Measurements from ENCODE around the gene DLEC1. TPM values are rescaled to one million over a fixed set of nuclear protein-coding genes. Genes with fewer than 3 reads are reported as not detected.

The DLEC1 gene
- total RNA-seq (2014; rRNA removed; shearing (Covaris generic)) (not detected in 2 replicates), polyA plus RNA-seq (2016; fragmentation: Nextera tagmentation; extraction: Ambion mirVana) (0.15 TPM in 1 of 2 replicates, not detected in the other)

- no peak for TF ChIP-seq EZH2 (IDR thresholded peaks at IDR 0.05; ENCODE audit: insufficient read depth, poor library complexity, severe bottlenecking)
- no peak for TF ChIP-seq EZH2phosphoT487 (IDR thresholded peaks at IDR 0.05; ENCODE audit: insufficient read depth, low read depth)
- Histone ChIP-seq H4K20me1 (ENCODE audit: insufficient read depth) (no peaks in the 10 kb centered on the region), H3K4me2 (ENCODE audit: unreplicated experiment) (no peak within 1 kb of the TSS), H3K9me2 (ENCODE audit: insufficient read depth) (no peaks in the 10 kb centered on the region), H3F3A (ENCODE audit: insufficient read depth) (peaks cover 8% of the 10 kb centered on the region; the same call in 1 of the 2 replicates), H2AFZ (no peak within 1 kb of the TSS), H3K4me1 (ENCODE audit: insufficient read depth) (no peaks in the 10 kb centered on the region), H3K4me3 (no peak within 1 kb of the TSS), H3K36me3 (ENCODE audit: low read depth) (no peaks in the 10 kb centered on the region), H3K9ac (no peak within 1 kb of the TSS), H3K9me3 (ENCODE audit: low read depth) (no peaks in the 10 kb centered on the region), H3K27ac (no peak within 1 kb of the TSS), H3K79me2 (ENCODE audit: insufficient read depth) (no peaks in the 10 kb centered on the region), H3K27me3 (replicated peaks; ENCODE audit: insufficient read depth) (no peaks in the 10 kb centered on the region; the same call in 1 of the 2 replicates)
- 31% methylated on average over 66 to 67 of the region's 67 CpGs for WGBS, 2 experiments (ENCODE audit: low coverage in 1 of 2, low lambda C conversion rate in 2 of 2, missing lambda C conversion rate in 2 of 2)
- in situ Hi-C loops (cut with MboI), result no loop called here
- DNase-seq, result no peak
These were observed at the start of gene DLEC1 for GRCh38 chr3:38039101-38039898. Gene DLEC1 (plus strand): TSS chr3:38039208. CDS start chr3:38039226, 18 bp downstream.

- Histone ChIP-seq H3F3A (ENCODE audit: insufficient read depth) (peaks cover 9% of the 10 kb centered on the region; the same call in 1 of the 2 replicates), H3K27me3 (replicated peaks; ENCODE audit: insufficient read depth) (no peaks in the 10 kb centered on the region), H4K20me1 (ENCODE audit: insufficient read depth) (no peaks in the 10 kb centered on the region), H3K9ac (no peak overlapping the region), H3K4me2 (ENCODE audit: unreplicated experiment) (no peak overlapping the region), H3K79me2 (ENCODE audit: insufficient read depth) (no peaks in the 10 kb centered on the region), H3K4me3 (no peak overlapping the region), H3K9me2 (ENCODE audit: insufficient read depth) (no peaks in the 10 kb centered on the region), H3K4me1 (ENCODE audit: insufficient read depth) (peaks cover 8% of the 10 kb centered on the region; the same call in 1 of the 2 replicates), H3K36me3 (ENCODE audit: low read depth) (no peaks in the 10 kb centered on the region), H3K27ac (no peak overlapping the region), H2AFZ (no peak overlapping the region), H3K9me3 (ENCODE audit: low read depth) (no peaks in the 10 kb centered on the region)
- TF ChIP-seq EZH2 (IDR thresholded peaks at IDR 0.05; ENCODE audit: insufficient read depth, poor library complexity, severe bottlenecking) (no peak), EZH2phosphoT487 (IDR thresholded peaks at IDR 0.05; ENCODE audit: insufficient read depth, low read depth) (no peak)
- no peak for DNase-seq
- 86 to 93% methylated on average over 7 of the region's 7 CpGs for WGBS, 2 experiments (ENCODE audit: low coverage in 1 of 2, low lambda C conversion rate in 2 of 2, missing lambda C conversion rate in 2 of 2)
- in situ Hi-C loops (cut with MboI), result no loop called here
These were observed 49.1 kb upstream of the DLEC1 start for GRCh38 chr3:37989821-37990480.

- in situ Hi-C loops (cut with MboI), result no loop called here
- no peaks in the 10 kb centered on the region for H3K36me3 ChIP-seq (ENCODE audit: low read depth)
- H3K79me2 ChIP-seq (ENCODE audit: insufficient read depth), result no peaks in the 10 kb centered on the region
- H3K9me3 ChIP-seq (ENCODE audit: low read depth), result no peaks in the 10 kb centered on the region
- H3K4me2 ChIP-seq (ENCODE audit: unreplicated experiment), result no peak within 1 kb of the TSS
- H2AFZ ChIP-seq, result no peak within 1 kb of the TSS
- peaks cover 10% of the 10 kb centered on the region; the same call in 1 of the 2 replicates for H3K4me1 ChIP-seq (ENCODE audit: insufficient read depth)
- DNase-seq, result no peak
- H4K20me1 ChIP-seq (ENCODE audit: insufficient read depth), result no peaks in the 10 kb centered on the region
- H3K9ac ChIP-seq, result no peak within 1 kb of the TSS
- no peaks in the 10 kb centered on the region for H3K27me3 ChIP-seq (replicated peaks; ENCODE audit: insufficient read depth)
- whole genome bisulfite sequencing, 2 experiments (ENCODE audit: low coverage in 1 of 2, low lambda C conversion rate in 2 of 2, missing lambda C conversion rate in 2 of 2), result 82 to 84% methylated on average over 9 to 10 of the region's 10 CpGs
- H3K27ac ChIP-seq, result no peak within 1 kb of the TSS
- H3K4me3 ChIP-seq, result no peak within 1 kb of the TSS
- peaks cover 9% of the 10 kb centered on the region; the same call in 1 of the 2 replicates for H3F3A ChIP-seq (ENCODE audit: insufficient read depth)
- H3K9me2 ChIP-seq (ENCODE audit: insufficient read depth), result no peaks in the 10 kb centered on the region
- TF ChIP-seq EZH2phosphoT487 (IDR thresholded peaks at IDR 0.05; ENCODE audit: insufficient read depth, low read depth), result no peak
- no peak for TF ChIP-seq EZH2 (IDR thresholded peaks at IDR 0.05; ENCODE audit: insufficient read depth, poor library complexity, severe bottlenecking)
These were observed 48.5 kb upstream of the DLEC1 start, which contains the start of gene VILL for GRCh38 chr3:37990527-37990926. Gene VILL (plus strand): TSS chr3:37990786. CDS start chr3:37993673, 2,887 bp downstream.

GRCh38 chr3:37991109-37991508, 47.9 kb upstream of the DLEC1 start:
- Histone ChIP-seq H3F3A (ENCODE audit: insufficient read depth) (peaks cover 9% of the 10 kb centered on the region; the same call in 1 of the 2 replicates), H3K4me1 (ENCODE audit: insufficient read depth) (peaks cover 10% of the 10 kb centered on the region; the same call in 1 of the 2 replicates), H3K9me2 (ENCODE audit: insufficient read depth) (no peaks in the 10 kb centered on the region), H3K27ac (no peak overlapping the region), H3K9me3 (ENCODE audit: low read depth) (no peaks in the 10 kb centered on the region), H3K27me3 (replicated peaks; ENCODE audit: insufficient read depth) (no peaks in the 10 kb centered on the region), H3K79me2 (ENCODE audit: insufficient read depth) (no peaks in the 10 kb centered on the region), H3K4me2 (ENCODE audit: unreplicated experiment) (no peak overlapping the region), H3K4me3 (no peak overlapping the region), H3K9ac (no peak overlapping the region), H3K36me3 (ENCODE audit: low read depth) (no peaks in the 10 kb centered on the region), H4K20me1 (ENCODE audit: insufficient read depth) (no peaks in the 10 kb centered on the region), H2AFZ (no peak overlapping the region)
- DNase-seq, result no peak
- 35 to 48% methylated on average over 3 to 6 of the region's 6 CpGs for WGBS, 2 experiments (ENCODE audit: low coverage in 1 of 2, low lambda C conversion rate in 2 of 2, missing lambda C conversion rate in 2 of 2)
- TF ChIP-seq EZH2 (IDR thresholded peaks at IDR 0.05; ENCODE audit: insufficient read depth, poor library complexity, severe bottlenecking) (no peak), EZH2phosphoT487 (IDR thresholded peaks at IDR 0.05; ENCODE audit: insufficient read depth, low read depth) (no peak)
- in situ Hi-C loops (cut with MboI), result no loop called here
